Measurements from ENCODE around the gene ANKMY1. TPM values are rescaled to one million over a fixed set of nuclear protein-coding genes. Genes with fewer than 3 reads are reported as not detected.

Gene ANKMY1
- total RNA-seq (2014; rRNA removed; shearing (Covaris generic); ENCODE audit: low replicate concordance) = 25.7 and 30.8 TPM in 2 replicates

DNA sequence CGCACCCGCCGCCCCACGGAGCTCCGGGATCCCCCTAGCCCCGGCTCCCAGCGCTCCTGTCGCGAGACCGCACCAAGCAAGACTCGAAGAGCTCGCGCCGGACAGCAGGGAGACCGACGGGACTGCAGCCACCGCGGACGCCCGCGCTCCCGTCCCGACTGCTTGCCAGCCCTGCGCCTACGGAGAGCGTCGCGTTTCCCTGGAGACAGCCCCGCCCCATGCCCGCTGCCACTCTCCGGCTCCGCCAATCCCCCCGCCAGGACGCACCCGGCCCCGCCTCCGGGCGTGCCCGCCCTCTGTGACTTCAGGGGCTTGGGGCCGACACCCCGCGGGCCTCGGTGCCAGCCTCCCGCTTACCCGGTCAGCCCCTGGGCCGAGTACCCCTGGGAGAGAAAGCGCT is at the start of gene ANKMY1:
Gene ANKMY1 (minus strand): TSS at position 181 of the 400 bp plus-strand sequence. CDS start 653 bp downstream, outside the sequence.
- no peaks in the 10 kb centered on the region for H3K27me3 ChIP-seq (ENCODE audit: low read length)
- peak within 1 kb of the TSS; percentile 98; the same call in 1 of the 2 replicates for H3K9ac ChIP-seq (ENCODE audit: low read length)
- peaks cover 41% of the 10 kb centered on the region for H3K36me3 ChIP-seq (ENCODE audit: insufficient read depth, low read length)
- no peaks in the 10 kb centered on the region for H3K9me2 ChIP-seq (replicated peaks; ENCODE audit: insufficient read depth, low read length)
- no peaks in the 10 kb centered on the region for H4K20me1 ChIP-seq (ENCODE audit: insufficient read depth, low read depth, low read length)
- no peaks in the 10 kb centered on the region for H3K9me3 ChIP-seq (ENCODE audit: low read length)
- peak within 1 kb of the TSS; percentile 44; the same call in 1 of the 2 replicates for H3K27ac ChIP-seq (ENCODE audit: low read length)
- 0 out of 2 replicates have a peak within 1 kb of the TSS, but pooled peaks have one; percentile 83 for H3K4me3 ChIP-seq (ENCODE audit: low read length)
- peaks cover 89% of the 10 kb centered on the region for H3K79me2 ChIP-seq (ENCODE audit: low read length)
- peak within 1 kb of the TSS; percentile 90 for H3K4me2 ChIP-seq (ENCODE audit: low read depth, low read length, poor library complexity, severe bottlenecking)
- peaks cover 27% of the 10 kb centered on the region for H3K4me1 ChIP-seq (ENCODE audit: low read length)
- no peak for DNase-seq
- H2AFZ ChIP-seq (ENCODE audit: low read length) = no peak within 1 kb of the TSS

GRCh38 chr2:240605867-240606743 is 48.3 kb upstream of the ANKMY1 start:
- Histone ChIP-seq H2AFZ (ENCODE audit: low read length) (no peak overlapping the region), H3K36me3 (ENCODE audit: insufficient read depth, low read length) (no peaks in the 10 kb centered on the region), H3K9me3 (ENCODE audit: low read length) (no peaks in the 10 kb centered on the region), H3K9ac (ENCODE audit: low read length) (no peak overlapping the region), H3K4me2 (ENCODE audit: low read depth, low read length, poor library complexity, severe bottlenecking) (no peak overlapping the region), H3K9me2 (replicated peaks; ENCODE audit: insufficient read depth, low read length) (no peaks in the 10 kb centered on the region), H3K4me3 (ENCODE audit: low read length) (no peak overlapping the region), H4K20me1 (ENCODE audit: insufficient read depth, low read depth, low read length) (no peaks in the 10 kb centered on the region), H3K79me2 (ENCODE audit: low read length) (no peaks in the 10 kb centered on the region), H3K4me1 (ENCODE audit: low read length) (no peaks in the 10 kb centered on the region), H3K27me3 (ENCODE audit: low read length) (no peaks in the 10 kb centered on the region), H3K27ac (ENCODE audit: low read length) (no peak overlapping the region)
- DNase-seq = no peak

DNA sequence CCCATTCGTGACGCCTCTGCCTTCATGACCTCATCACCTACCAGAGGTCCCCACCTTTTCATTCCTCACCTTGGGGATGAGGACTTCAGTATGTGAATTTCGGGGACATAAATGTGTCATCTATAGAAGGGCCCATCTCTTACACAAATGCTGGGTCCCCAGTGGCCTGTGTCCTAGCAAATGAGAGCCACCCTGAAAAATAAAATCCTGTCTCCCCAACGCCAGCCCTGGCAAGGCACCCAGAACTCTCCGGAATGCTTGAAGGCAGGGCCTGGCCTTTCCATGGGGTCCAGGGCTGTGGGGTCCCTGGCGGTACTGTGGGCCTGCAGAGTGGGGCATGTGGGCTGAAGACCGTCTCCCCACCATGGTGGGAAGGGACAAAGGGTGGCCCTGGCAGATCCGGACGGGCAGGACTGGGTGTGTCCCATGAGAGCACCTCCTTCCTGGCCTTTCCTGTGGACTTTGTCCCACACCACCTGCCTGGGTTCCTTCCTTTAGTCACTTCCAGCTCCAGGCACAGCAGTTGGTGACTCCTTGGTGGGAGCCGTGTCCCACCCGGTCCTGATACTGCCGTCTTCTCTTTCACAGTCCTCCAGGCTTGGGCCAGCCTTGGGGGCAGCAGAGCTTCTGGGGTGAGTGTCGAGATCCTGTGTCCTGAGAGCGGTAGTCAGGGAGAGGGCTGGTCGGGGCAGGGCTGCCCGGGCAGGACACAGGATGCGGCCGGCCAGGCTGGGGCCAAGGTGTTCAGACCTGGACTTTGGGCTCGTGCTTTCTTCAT is 47.3 kb upstream of the ANKMY1 start:
- Histone ChIP-seq H3K9me3 (ENCODE audit: low read length) (no peaks in the 10 kb centered on the region), H3K27ac (ENCODE audit: low read length) (no peak overlapping the region), H2AFZ (ENCODE audit: low read length) (no peak overlapping the region), H4K20me1 (ENCODE audit: insufficient read depth, low read depth, low read length) (no peaks in the 10 kb centered on the region), H3K9ac (ENCODE audit: low read length) (no peak overlapping the region), H3K4me2 (ENCODE audit: low read depth, low read length, poor library complexity, severe bottlenecking) (no peak overlapping the region), H3K79me2 (ENCODE audit: low read length) (no peaks in the 10 kb centered on the region), H3K9me2 (replicated peaks; ENCODE audit: insufficient read depth, low read length) (no peaks in the 10 kb centered on the region), H3K27me3 (ENCODE audit: low read length) (no peaks in the 10 kb centered on the region), H3K4me3 (ENCODE audit: low read length) (no peak overlapping the region), H3K4me1 (ENCODE audit: low read length) (no peaks in the 10 kb centered on the region), H3K36me3 (ENCODE audit: insufficient read depth, low read length) (no peaks in the 10 kb centered on the region)
- no peak for DNase-seq

DNA sequence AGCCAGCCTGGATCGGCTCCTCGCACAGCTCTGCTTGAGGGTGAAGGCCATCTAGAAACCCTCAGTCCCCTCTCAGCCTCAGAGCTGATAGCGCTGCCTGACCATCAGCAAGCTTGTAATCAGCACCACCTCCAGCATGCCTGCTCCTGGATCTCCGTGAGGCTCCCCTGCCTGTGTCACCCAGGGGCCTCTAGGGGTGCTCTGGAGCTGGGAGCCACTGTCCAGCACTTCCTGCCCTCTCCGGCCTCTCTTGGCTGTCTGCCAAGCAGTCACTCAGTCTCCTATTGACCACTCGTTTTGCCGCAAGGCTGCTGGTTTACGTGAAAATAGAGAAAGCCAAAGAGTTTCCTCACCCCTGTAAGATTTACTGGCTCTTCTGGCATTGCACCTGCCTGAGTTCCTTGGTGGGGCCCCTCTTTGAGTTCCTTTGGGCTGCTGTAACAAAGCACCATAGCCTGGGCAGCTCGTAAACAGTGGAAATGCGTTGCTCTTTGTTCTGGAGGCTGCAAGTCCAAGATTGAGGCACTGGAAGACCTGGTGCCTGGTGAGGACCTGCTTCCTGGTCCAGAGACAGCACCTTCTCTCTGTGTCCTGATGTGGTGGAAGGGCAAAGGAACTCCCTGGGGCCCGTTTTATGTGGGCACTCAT is 46.6 kb upstream of the ANKMY1 start:
- no peak overlapping the region for H2AFZ ChIP-seq (ENCODE audit: low read length)
- peak; percentile 50 for DNase-seq
- H3K4me2 ChIP-seq (ENCODE audit: low read depth, low read length, poor library complexity, severe bottlenecking) = no peak overlapping the region

GRCh38 chr2:240603846-240604245 is 46.1 kb upstream of the ANKMY1 start:
- Histone ChIP-seq H3K9me3 (ENCODE audit: low read length) (no peaks in the 10 kb centered on the region), H4K20me1 (ENCODE audit: insufficient read depth, low read depth, low read length) (no peaks in the 10 kb centered on the region), H2AFZ (ENCODE audit: low read length) (no peak overlapping the region), H3K9me2 (replicated peaks; ENCODE audit: insufficient read depth, low read length) (no peaks in the 10 kb centered on the region), H3K4me1 (ENCODE audit: low read length) (no peaks in the 10 kb centered on the region), H3K36me3 (ENCODE audit: insufficient read depth, low read length) (no peaks in the 10 kb centered on the region), H3K4me3 (ENCODE audit: low read length) (no peak overlapping the region), H3K27ac (ENCODE audit: low read length) (no peak overlapping the region), H3K27me3 (ENCODE audit: low read length) (no peaks in the 10 kb centered on the region), H3K79me2 (ENCODE audit: low read length) (no peaks in the 10 kb centered on the region), H3K9ac (ENCODE audit: low read length) (no peak overlapping the region), H3K4me2 (ENCODE audit: low read depth, low read length, poor library complexity, severe bottlenecking) (no peak overlapping the region)
- no peak for DNase-seq

More for the DNA sequence above, 46.6 kb upstream of the ANKMY1 start:
- no peak overlapping the region for H3K27ac ChIP-seq (ENCODE audit: low read length)
- H3K27me3 ChIP-seq (ENCODE audit: low read length) = no peaks in the 10 kb centered on the region
- H3K79me2 ChIP-seq (ENCODE audit: low read length) = no peaks in the 10 kb centered on the region
- H3K9ac ChIP-seq (ENCODE audit: low read length) = no peak overlapping the region
- H3K4me3 ChIP-seq (ENCODE audit: low read length) = no peak overlapping the region
- no peaks in the 10 kb centered on the region for H3K9me3 ChIP-seq (ENCODE audit: low read length)
- H3K4me1 ChIP-seq (ENCODE audit: low read length) = no peaks in the 10 kb centered on the region
- no peaks in the 10 kb centered on the region for H3K9me2 ChIP-seq (replicated peaks; ENCODE audit: insufficient read depth, low read length)
- H4K20me1 ChIP-seq (ENCODE audit: insufficient read depth, low read depth, low read length) = no peaks in the 10 kb centered on the region
- no peaks in the 10 kb centered on the region for H3K36me3 ChIP-seq (ENCODE audit: insufficient read depth, low read length)

DNA sequence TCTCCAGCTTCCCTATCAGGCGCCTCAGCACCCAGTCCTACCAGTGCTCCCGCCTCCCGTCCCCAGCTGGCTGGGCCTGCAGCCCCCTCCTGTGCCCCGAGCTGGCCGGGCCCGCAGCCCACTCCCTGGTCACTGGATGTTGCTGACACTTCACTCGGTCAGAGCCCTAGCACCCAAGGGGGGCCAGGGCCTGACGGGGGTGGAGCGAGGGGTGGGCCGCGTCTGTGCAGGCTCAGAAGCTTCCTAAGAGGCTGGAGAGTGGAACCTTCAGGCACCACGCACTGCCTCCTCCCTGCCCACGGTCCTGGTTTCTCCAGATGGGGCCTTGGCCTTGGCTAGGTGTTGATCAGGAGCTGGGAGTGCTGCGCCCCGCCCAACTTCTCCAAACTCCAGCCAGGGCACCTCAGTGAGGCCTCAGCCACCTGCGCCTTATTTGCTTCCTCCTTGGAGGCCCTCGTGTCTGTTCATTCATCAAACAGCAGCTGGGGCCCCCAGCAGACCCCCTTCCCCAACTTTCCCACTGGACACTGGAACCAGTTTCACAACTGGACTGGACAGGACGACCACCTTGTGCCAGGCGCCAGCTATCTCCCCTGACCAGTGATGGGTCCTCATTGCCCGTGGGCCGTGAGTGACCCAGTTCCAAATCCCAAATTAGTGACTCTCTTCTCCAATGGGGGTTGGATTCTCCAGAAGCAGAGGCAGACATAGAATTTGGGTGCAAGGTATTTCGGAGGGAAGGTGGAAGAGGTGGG is 45.5 kb upstream of the ANKMY1 start:
- Histone ChIP-seq H3K9me2 (replicated peaks; ENCODE audit: insufficient read depth, low read length) (no peaks in the 10 kb centered on the region), H3K27ac (ENCODE audit: low read length) (no peak overlapping the region), H3K27me3 (ENCODE audit: low read length) (no peaks in the 10 kb centered on the region), H3K4me2 (ENCODE audit: low read depth, low read length, poor library complexity, severe bottlenecking) (no peak overlapping the region), H3K36me3 (ENCODE audit: insufficient read depth, low read length) (no peaks in the 10 kb centered on the region), H3K79me2 (ENCODE audit: low read length) (no peaks in the 10 kb centered on the region), H3K4me1 (ENCODE audit: low read length) (no peaks in the 10 kb centered on the region), H3K9me3 (ENCODE audit: low read length) (no peaks in the 10 kb centered on the region), H2AFZ (ENCODE audit: low read length) (no peak overlapping the region), H3K9ac (ENCODE audit: low read length) (no peak overlapping the region), H4K20me1 (ENCODE audit: insufficient read depth, low read depth, low read length) (no peaks in the 10 kb centered on the region), H3K4me3 (ENCODE audit: low read length) (no peak overlapping the region)
- no peak for DNase-seq

GRCh38 chr2:240602266-240603050 is 44.7 kb upstream of the ANKMY1 start:
- Histone ChIP-seq H3K27ac (ENCODE audit: low read length) (no peak overlapping the region), H3K9ac (ENCODE audit: low read length) (no peak overlapping the region), H3K4me2 (ENCODE audit: low read depth, low read length, poor library complexity, severe bottlenecking) (no peak overlapping the region), H3K9me3 (ENCODE audit: low read length) (no peaks in the 10 kb centered on the region), H3K4me1 (ENCODE audit: low read length) (no peaks in the 10 kb centered on the region), H3K36me3 (ENCODE audit: insufficient read depth, low read length) (no peaks in the 10 kb centered on the region), H4K20me1 (ENCODE audit: insufficient read depth, low read depth, low read length) (no peaks in the 10 kb centered on the region), H3K27me3 (ENCODE audit: low read length) (no peaks in the 10 kb centered on the region), H3K79me2 (ENCODE audit: low read length) (no peaks in the 10 kb centered on the region), H3K9me2 (replicated peaks; ENCODE audit: insufficient read depth, low read length) (no peaks in the 10 kb centered on the region), H3K4me3 (ENCODE audit: low read length) (no peak overlapping the region), H2AFZ (ENCODE audit: low read length) (no peak overlapping the region)
- no peak for DNase-seq

All from Karpas-422 (cell line).